PC-9 (cell line): ENCODE measurements around the gene MYOF.

Experiments
- EZH2 ChIP-seq: fragments of 200-600 bp; sonication (generic); IDR thresholded peaks from 2 replicates; pipeline ENCODE4 v1.8.0; 2017; ENCODE audit warnings: antibody characterized with exemption, low read depth
- TF ChIP-seq, protein P1 (sequence below): fragments of 200-600 bp; sonication (generic); conservative IDR thresholded peaks from 2 replicates; pipeline ENCODE4 v1.6.1; 2017; ENCODE audit warnings: mixed run types, antibody characterized with exemption, mild to moderate bottlenecking, moderate library complexity

DNA sequence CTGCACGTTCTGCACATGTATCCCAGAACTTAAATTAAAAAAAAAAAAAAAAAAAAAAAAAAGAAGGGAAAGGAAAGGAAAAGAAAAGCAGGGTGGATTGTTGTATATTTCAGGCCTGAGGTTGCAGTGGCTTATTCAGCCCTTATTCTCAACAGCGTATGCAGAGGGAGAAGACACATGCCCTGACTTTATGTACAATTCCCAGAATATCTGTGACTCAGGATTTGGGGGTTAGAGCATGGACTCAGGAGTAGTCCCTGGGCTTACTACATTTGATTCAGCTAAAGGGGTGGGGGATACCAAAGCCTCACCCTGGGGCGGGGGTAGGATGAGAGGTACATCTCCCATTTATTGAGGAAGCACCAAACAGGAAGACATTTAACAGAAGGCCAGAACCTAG is 137.4 kb downstream of the MYOF start:
- TF ChIP-seq, protein P1, sequence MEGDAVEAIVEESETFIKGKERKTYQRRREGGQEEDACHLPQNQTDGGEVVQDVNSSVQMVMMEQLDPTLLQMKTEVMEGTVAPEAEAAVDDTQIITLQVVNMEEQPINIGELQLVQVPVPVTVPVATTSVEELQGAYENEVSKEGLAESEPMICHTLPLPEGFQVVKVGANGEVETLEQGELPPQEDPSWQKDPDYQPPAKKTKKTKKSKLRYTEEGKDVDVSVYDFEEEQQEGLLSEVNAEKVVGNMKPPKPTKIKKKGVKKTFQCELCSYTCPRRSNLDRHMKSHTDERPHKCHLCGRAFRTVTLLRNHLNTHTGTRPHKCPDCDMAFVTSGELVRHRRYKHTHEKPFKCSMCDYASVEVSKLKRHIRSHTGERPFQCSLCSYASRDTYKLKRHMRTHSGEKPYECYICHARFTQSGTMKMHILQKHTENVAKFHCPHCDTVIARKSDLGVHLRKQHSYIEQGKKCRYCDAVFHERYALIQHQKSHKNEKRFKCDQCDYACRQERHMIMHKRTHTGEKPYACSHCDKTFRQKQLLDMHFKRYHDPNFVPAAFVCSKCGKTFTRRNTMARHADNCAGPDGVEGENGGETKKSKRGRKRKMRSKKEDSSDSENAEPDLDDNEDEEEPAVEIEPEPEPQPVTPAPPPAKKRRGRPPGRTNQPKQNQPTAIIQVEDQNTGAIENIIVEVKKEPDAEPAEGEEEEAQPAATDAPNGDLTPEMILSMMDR, result no peak
- TF ChIP-seq EZH2, result no peak
